T-helper 17 cell (primary cell): ENCODE data around the gene TMEM8B. TPM values are rescaled to one million over a fixed set of nuclear protein-coding genes. Genes with fewer than 3 reads are reported as not detected.
A peak's percentile ranks its signal among the peaks of the same experiment; 100 is the strongest.
"Not testable (repeated sequence)": the region's sequence is repeated elsewhere in the genome, so short reads cannot be mapped to it uniquely, and the experiment has no call there.

Experiments
- ATAC-seq: fragments of 150-1000 bp; cut with Tn5 transposase; 2 replicates; pipeline ENCODE4 v1.10.0; 2021; ENCODE audit warnings: mild to moderate bottlenecking, moderate library complexity
- DNase-seq, 3 donors: peaks; one replicate each; pipeline versions ENCODE4 v3.0.0 to v3.0.0-alpha.2; 2020 to 2021
- H3K9me3 ChIP-seq: one replicate; pipeline ENCODE4 v1.7.0; 2013; ENCODE audit warnings: low read length, mild to moderate bottlenecking; ENCODE audit not compliant: control insufficient read depth, poor library complexity, severe bottlenecking
- H3K27ac Mint-ChIP-seq: one replicate; pipeline ENCODE4 v1.8.0; 2022; ENCODE audit warnings: mild to moderate bottlenecking, moderate library complexity, mixed read lengths
- H3K27me3 Mint-ChIP-seq: one replicate; pipeline ENCODE4 v1.8.0; 2022; ENCODE audit warnings: mixed read lengths
- H3K36me3 Mint-ChIP-seq: one replicate; pipeline ENCODE4 v1.8.0; 2022; ENCODE audit warnings: low read depth, mixed read lengths
- H3K4me1 Mint-ChIP-seq: one replicate; pipeline ENCODE4 v1.8.0; 2022; ENCODE audit warnings: mild to moderate bottlenecking, mixed read lengths
- H3K4me3 Mint-ChIP-seq: one replicate; pipeline ENCODE4 v1.8.0; 2022; ENCODE audit warnings: mild to moderate bottlenecking, moderate library complexity, mixed read lengths
- total RNA-seq, 4 donors: library from RNA in 2 of 4; stranded (reverse) in 2 of 4; gene quantifications; one replicate each; pipeline ENCODE4 v1.2.3 and lab custom pipeline; 2022 to 2026

Gene TMEM8B
- total RNA-seq, 2 donors from 2014 or later: 4.5 to 7.1 TPM

DNA sequence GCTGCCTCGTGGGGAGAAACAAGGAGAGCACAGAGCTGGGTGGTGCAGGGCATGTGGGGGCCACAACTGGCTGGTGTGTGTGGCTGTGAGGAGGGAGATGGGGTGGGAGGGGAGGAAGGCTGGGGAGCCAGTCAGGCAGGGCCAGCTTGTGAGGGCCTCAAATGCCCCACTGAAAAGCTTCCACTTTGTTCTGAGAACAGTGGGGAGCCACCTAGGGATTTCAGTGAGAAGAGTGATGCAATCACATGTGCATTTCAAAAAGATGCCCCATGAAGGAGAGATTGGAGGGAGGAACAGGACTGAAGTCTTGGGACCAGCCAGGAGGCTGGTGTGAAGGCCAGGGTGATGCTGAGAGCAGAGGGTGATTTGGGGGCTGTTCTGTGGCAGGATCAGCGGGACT, 39.9 kb downstream of the TMEM8B start:
- DNase-seq (no peak), ATAC-seq (no peak)
- H3K9me3 ChIP-seq: no peaks in the 10 kb centered on the region
- Mint-ChIP-seq H3K27ac (no peak overlapping the region), H3K27me3 (peaks cover 18% of the 10 kb centered on the region), H3K4me3 (no peak overlapping the region), H3K4me1 (peaks cover 2% of the 10 kb centered on the region), H3K36me3 (no peaks in the 10 kb centered on the region)

DNA sequence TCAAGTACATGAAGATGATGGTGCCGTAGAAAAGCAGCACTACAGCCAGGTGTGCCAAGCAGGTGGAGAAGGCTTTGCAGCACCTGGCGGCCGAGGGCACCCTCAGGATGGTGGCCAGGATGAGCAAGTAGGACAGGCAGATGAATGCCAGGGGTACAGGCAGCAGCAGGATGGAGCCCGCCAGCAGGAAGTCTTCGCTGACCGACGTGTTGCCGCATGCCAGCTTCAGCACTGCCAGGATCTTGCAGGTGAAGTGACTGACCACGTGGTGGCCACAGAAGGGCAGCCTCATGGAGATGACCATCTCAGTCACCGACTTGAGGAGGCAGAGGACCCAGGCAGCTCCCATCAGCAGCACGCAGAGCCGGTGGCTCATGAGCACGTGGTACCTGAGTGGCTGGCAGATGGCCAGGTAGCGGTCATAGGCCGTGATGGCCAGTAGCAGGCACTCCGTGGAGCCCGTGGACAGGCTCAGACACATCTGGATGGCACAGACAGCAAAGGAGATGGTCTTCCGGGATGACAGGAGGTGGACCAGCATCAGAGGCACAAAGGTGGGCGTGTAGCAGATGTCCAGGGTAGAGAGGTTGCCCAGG, 40.7 kb downstream of the TMEM8B start:
- H3K4me3 Mint-ChIP-seq: no peak overlapping the region
- H3K4me1 Mint-ChIP-seq: peaks cover 2% of the 10 kb centered on the region
- H3K27me3 Mint-ChIP-seq: peaks cover 11% of the 10 kb centered on the region
- H3K36me3 Mint-ChIP-seq: no peaks in the 10 kb centered on the region
- ATAC-seq (no peak), DNase-seq (no peak)
- no peak overlapping the region for H3K27ac Mint-ChIP-seq
- no peaks in the 10 kb centered on the region for H3K9me3 ChIP-seq

DNA sequence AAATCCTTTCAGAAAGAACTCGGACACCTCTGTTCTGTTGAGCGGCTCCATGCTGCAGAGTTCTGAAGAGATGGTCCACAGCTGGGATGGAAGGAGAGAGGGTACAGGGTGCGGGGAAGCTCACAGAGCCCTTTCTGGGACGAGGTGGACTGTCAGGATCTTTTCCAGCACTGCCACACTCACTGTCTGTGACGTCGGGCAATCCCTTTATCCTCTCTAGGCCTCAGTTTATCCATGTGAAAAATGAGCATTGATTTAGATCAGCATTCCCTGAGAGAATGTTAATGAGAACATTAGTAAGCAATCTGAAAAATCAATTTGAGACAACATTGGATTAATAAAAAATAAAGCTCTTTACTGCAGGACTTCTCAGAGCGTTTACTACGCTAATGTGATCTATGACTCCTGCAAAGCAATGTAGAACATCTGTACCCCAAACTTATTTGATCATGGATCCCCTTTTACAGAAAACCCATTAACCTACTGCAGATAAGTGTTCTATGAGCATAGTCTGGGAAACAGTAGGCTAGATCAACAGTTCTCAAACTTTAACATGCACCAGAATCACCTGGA, 41.4 kb downstream of the TMEM8B start, which contains the start of gene OR13J1:
TSS of gene OR13J1 (minus strand) at position 51 of the 573 bp plus-strand sequence. CDS start at position 51, 0 bp downstream.
- Mint-ChIP-seq H3K27ac (no peak within 1 kb of the TSS), H3K4me1 (peaks cover 2% of the 10 kb centered on the region), H3K36me3 (no peaks in the 10 kb centered on the region), H3K4me3 (no peak within 1 kb of the TSS), H3K27me3 (peaks cover 9% of the 10 kb centered on the region)
- no peak for DNase-seq
- no peak for ATAC-seq
- H3K9me3 ChIP-seq: no peaks in the 10 kb centered on the region

DNA sequence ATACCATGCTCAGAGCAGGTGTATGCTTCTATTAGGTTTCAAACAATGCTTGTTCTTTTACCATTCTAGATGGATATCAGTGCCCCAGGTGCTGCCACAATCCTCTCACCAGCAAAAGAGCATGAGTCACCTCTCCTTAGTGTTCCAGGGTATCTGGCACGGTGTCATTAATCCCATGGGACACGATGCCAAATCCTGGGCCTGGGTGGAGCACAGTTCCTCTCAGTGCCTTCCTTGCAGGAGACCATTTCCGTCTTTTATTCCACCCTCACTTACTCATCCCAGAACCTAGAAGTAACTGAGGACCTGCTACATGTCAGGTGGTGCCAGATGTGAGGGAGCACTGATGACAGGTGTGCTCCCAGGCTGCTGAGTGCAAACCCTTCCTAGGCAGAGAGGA, 42.5 kb downstream of the TMEM8B start:
- DNase-seq: no peak
- Mint-ChIP-seq H3K36me3 (no peaks in the 10 kb centered on the region), H3K4me1 (peaks cover 2% of the 10 kb centered on the region), H3K27ac (no peak overlapping the region), H3K27me3 (peaks cover 9% of the 10 kb centered on the region), H3K4me3 (no peak overlapping the region)
- no peak for ATAC-seq
- no peaks in the 10 kb centered on the region for H3K9me3 ChIP-seq

DNA sequence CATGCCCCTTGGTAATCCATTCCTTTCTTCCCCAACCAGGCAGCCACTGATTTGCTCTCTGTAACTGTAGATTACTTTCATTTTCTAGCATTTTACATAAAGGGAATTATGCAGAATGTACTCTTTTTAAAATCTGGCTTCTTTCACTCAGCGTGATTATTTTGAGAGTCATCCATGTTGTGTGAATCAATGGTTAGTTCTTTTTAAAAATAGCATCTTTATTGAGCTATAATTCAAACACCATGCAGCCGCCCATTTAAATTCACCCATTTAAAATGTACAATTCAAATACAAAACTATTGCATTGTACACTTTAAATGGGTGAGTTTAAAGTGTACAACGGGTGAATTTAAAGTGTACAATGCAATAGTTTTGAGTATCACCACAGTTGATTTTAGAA, 43.5 kb downstream of the TMEM8B start:
- DNase-seq (no peak), ATAC-seq (no peak)
- Mint-ChIP-seq H3K4me1 (peaks cover 2% of the 10 kb centered on the region), H3K27me3 (peaks cover 9% of the 10 kb centered on the region), H3K27ac (no peak overlapping the region), H3K4me3 (no peak overlapping the region), H3K36me3 (peaks cover 2% of the 10 kb centered on the region)
- peaks cover 2% of the 10 kb centered on the region for H3K9me3 ChIP-seq

DNA sequence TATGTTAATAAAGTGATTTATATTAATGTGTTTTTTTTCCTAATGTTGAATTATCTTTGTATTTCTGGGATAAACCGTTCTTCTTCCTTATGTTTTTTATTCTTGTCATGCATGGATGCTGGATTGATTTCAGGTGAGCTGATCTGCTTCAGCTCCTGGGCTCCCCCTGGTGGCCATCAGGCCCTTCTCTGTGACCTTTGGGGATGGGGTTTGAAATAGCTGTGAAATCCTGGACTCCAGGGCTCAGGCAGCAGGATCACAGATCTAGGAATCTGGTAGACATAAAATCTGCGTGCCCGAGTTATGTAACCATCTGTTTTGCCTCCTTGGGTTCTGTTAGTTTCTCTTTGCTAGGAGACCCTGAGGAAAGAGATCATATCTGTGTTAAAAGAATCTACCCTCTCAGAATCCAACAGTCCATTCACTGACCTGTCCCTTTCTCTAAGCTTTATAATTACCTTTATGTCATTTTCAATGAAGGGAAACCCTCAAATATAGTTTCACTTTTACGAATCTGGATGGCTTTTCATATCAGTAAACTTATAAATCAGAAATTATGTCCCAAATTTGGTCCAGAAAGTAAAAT, 53.3 kb downstream of the TMEM8B start:
- no peak overlapping the region for H3K4me3 Mint-ChIP-seq
- H3K4me1 Mint-ChIP-seq: peaks cover 3% of the 10 kb centered on the region
- ATAC-seq (peak; percentile 67), DNase-seq (peak; percentile 67 to 78 (median 76))
- H3K27ac Mint-ChIP-seq: no peak overlapping the region
- peaks cover 5% of the 10 kb centered on the region for H3K9me3 ChIP-seq
- peaks cover 3% of the 10 kb centered on the region for H3K36me3 Mint-ChIP-seq
- H3K27me3 Mint-ChIP-seq: peaks cover 14% of the 10 kb centered on the region

DNA sequence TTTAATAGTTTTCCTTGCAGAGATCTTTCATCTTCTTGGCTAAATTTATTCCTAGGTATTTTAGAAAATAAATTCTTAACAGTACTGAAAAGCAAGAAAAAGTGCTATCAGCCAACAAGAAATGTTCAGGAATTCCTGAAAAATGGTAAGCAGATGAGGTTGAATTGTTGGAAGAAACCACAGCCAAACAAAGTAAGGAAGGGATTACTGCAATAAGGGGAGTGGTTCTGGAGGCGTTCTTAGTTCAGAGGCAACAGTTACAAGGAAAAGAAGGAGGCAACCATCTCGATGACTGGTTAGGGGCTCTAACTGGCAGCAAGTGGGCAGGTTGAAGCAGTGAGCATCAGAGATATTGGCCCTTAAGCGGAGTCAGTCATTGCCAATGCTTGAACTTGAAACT, 54.0 kb downstream of the TMEM8B start:
- ATAC-seq (no peak), DNase-seq (no peak)
- Mint-ChIP-seq H3K4me1 (peaks cover 3% of the 10 kb centered on the region), H3K27me3 (peaks cover 14% of the 10 kb centered on the region), H3K4me3 (no peak overlapping the region), H3K27ac (no peak overlapping the region), H3K36me3 (peaks cover 2% of the 10 kb centered on the region)
- peaks cover under 1% of the 10 kb centered on the region for H3K9me3 ChIP-seq

DNA sequence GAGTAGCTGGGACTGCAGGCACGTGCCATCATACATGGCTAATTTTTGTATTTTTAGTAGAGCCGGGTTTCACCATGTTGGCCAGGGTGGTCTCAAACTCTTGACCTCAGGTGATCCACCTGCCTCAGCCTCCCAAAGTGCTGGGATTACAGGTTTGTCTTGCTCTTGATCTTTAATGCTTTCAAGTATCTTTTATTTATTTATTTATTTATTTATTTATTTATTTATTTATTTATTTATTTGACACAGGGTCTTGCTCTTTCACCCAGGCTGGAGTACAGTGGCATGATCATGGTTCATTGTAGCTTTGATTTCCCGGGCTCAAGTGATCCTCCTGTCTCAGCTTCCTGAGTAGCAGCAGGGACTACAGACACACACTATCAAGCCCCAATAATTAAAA, 55.9 kb downstream of the TMEM8B start:
- H3K27ac Mint-ChIP-seq, ATAC-seq, H3K36me3 Mint-ChIP-seq, H3K9me3 ChIP-seq, DNase-seq, H3K4me3 Mint-ChIP-seq, H3K4me1 Mint-ChIP-seq: not testable (repeated sequence)
- peaks cover 14% of the 10 kb centered on the region for H3K27me3 Mint-ChIP-seq

DNA sequence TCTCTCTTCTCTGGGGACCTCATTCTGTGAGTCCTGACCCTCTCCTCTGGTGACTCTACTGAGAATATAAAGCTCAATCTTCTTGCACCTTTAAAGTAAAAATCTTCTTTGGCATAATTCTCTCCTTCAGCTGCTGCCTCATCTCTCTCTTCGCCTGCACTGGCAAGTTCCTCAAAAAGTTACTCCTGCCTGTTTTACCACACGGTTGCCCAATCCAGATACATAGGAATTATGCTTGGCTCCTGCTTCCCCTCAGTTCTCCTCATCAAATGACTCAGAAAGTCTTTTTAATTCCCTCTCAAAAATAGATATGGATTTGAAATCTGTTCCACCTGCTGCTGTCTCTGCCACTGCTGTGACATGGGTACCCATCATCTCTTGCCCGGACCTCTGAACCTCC, 62.6 kb downstream of the TMEM8B start:
- no peak overlapping the region for H3K4me3 Mint-ChIP-seq
- no peak overlapping the region for H3K27ac Mint-ChIP-seq
- H3K27me3 Mint-ChIP-seq: peaks cover 34% of the 10 kb centered on the region
- H3K4me1 Mint-ChIP-seq: peaks cover 4% of the 10 kb centered on the region
- H3K9me3 ChIP-seq: no peaks in the 10 kb centered on the region
- peaks cover 3% of the 10 kb centered on the region for H3K36me3 Mint-ChIP-seq
- DNase-seq (no peak), ATAC-seq (no peak)

DNA sequence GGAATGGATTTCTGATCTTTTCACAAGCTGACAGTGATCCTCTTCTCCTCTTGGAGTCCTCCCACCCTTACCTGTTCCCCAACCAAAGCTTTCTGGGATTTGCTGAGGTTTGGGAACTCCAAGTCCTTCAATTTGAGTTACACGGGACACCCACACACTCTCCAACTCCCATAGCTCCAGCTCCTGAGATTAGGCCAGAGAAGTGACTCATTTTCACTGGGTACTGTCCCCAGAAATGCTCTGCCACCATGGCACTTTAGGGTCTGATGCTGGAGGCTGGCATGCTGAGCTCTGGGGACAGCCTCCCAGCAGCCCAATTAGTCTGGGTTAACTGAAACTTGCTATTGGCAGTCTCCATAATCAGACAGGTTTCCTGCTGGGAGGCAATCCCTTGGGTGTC, 63.0 kb downstream of the TMEM8B start:
- H3K27ac Mint-ChIP-seq: no peak overlapping the region
- ATAC-seq (no peak), DNase-seq (no peak)
- peaks cover 4% of the 10 kb centered on the region for H3K4me1 Mint-ChIP-seq
- peaks cover 3% of the 10 kb centered on the region for H3K36me3 Mint-ChIP-seq
- no peak overlapping the region for H3K4me3 Mint-ChIP-seq
- no peaks in the 10 kb centered on the region for H3K9me3 ChIP-seq
- H3K27me3 Mint-ChIP-seq: peaks cover 34% of the 10 kb centered on the region

DNA sequence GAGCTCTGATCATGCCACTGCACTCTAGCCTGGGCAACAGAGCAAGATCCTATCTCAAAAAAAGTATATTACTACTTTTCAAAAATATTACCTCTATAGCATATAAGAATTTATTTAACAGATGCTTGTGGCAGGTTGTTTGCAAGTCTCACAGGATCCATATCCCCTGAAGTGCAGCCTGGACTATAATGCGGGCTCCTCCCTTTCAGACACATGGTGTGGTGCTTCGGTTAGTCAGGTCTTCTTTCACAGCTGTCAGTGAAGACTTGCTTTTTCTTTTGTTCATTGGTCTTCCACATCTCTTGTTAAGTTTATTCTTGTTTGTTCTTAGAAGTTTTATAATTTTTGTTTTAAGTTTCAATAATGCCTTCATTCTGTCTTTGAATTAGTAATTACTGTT, 67.5 kb downstream of the TMEM8B start:
- DNase-seq: no peak
- H3K27me3 Mint-ChIP-seq: peaks cover 38% of the 10 kb centered on the region
- H3K36me3 Mint-ChIP-seq: peaks cover 3% of the 10 kb centered on the region
- no peak overlapping the region for H3K27ac Mint-ChIP-seq
- H3K4me3 Mint-ChIP-seq: no peak overlapping the region
- ATAC-seq: no peak
- peaks cover 4% of the 10 kb centered on the region for H3K4me1 Mint-ChIP-seq
- no peaks in the 10 kb centered on the region for H3K9me3 ChIP-seq

DNA sequence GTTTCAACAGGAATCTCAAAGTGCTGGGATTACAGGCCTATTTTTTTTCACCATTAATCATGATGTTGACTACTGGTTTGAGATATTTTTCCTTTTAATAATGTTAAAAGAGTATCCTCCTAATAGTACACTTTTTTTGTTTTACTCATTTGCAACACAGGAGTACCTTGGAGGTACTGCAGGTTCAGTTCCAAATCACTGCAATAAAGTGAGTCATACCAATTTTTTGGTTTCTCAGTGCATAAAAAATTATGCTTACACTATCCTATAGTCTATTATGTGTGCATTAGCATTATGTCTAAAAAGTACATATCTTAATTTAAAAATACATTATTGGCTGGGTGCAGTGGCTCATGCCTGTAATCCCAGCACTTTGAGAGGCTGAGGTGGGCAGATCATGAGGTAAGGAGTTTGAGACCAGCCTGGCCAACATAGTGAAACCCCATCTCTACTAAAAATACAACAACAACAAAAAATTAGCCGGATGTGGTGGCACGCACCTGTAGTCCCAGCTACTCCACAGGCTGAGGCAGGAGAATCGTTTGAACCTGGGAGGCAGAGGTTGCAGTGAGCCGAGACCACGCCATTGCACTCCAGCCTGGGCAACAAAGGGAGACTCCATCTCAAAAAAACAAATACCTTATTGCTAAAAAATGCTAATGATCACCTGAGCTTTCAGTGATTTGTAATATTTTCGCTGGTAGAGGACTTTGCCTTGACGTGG, 68.5 kb downstream of the TMEM8B start:
- DNase-seq, H3K4me3 Mint-ChIP-seq, H3K9me3 ChIP-seq, H3K27ac Mint-ChIP-seq, H3K36me3 Mint-ChIP-seq, ATAC-seq, H3K4me1 Mint-ChIP-seq: not testable (repeated sequence)
- H3K27me3 Mint-ChIP-seq: peaks cover 31% of the 10 kb centered on the region

DNA sequence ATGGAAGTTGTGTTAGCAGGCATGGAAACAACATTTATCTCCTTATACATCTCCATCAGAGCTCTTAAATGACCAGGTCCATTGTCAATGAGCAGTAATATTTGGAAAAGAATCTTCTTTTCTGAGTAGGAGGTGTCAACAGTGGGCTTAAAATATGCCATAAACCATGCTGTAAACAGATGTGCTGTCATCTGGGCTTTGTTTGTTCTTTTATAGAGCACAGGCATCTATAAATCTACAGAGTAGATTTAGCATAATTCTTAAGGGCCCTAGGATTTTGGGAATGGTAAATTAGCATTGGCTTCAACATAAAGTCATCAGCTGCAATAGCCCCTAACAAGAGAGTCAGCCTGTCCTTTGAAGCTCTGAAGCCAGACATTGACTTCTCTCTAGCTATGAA, 69.3 kb downstream of the TMEM8B start:
- H3K27ac Mint-ChIP-seq: no peak overlapping the region
- H3K27me3 Mint-ChIP-seq: peaks cover 31% of the 10 kb centered on the region
- peaks cover 8% of the 10 kb centered on the region for H3K4me1 Mint-ChIP-seq
- no peaks in the 10 kb centered on the region for H3K36me3 Mint-ChIP-seq
- no peak overlapping the region for H3K4me3 Mint-ChIP-seq
- ATAC-seq (no peak), DNase-seq (no peak)
- H3K9me3 ChIP-seq: no peaks in the 10 kb centered on the region
